Neural progenitor cell (in vitro differentiated cells): ENCODE data around the gene EIF3CL.
"Not testable (repeated sequence)": the region's sequence is repeated elsewhere in the genome, so short reads cannot be mapped to it uniquely, and the experiment has no call there.

Source experiments
- EZH2phosphoT487 ChIP-seq: fragments of 200-600 bp; sonication (generic); IDR thresholded peaks from 2 replicates; pipeline ENCODE4 v1.6.1; 2017; ENCODE audit warnings: antibody characterized with exemption
- TF ChIP-seq, protein P1 (sequence below): fragments of 200-600 bp; sonication (generic); IDR thresholded peaks from 2 replicates; pipeline ENCODE4 v1.5.1; 2017; ENCODE audit warnings: antibody characterized with exemption, mild to moderate bottlenecking

DNA sequence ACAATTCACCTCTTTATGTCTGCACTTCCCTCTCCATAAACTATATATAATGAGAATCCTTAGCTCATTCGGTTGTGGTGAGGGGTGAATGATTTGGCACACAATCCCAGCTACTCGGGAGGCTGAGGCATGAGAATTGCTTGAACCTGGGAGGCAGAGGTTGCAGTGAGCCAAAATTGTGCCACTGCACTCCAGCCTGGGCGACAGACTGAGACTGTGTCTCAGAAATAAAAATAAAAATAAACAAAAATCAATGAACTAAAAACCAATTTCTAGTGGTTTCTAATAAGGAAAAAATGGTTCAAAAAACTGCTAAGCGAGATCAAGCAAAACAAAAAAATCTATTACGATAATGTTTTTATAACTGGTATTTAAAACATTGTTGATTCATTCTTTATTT lies 40.2 kb downstream of the EIF3CL start, which contains the start of gene NPIPB6:
- TF ChIP-seq, protein P1, sequence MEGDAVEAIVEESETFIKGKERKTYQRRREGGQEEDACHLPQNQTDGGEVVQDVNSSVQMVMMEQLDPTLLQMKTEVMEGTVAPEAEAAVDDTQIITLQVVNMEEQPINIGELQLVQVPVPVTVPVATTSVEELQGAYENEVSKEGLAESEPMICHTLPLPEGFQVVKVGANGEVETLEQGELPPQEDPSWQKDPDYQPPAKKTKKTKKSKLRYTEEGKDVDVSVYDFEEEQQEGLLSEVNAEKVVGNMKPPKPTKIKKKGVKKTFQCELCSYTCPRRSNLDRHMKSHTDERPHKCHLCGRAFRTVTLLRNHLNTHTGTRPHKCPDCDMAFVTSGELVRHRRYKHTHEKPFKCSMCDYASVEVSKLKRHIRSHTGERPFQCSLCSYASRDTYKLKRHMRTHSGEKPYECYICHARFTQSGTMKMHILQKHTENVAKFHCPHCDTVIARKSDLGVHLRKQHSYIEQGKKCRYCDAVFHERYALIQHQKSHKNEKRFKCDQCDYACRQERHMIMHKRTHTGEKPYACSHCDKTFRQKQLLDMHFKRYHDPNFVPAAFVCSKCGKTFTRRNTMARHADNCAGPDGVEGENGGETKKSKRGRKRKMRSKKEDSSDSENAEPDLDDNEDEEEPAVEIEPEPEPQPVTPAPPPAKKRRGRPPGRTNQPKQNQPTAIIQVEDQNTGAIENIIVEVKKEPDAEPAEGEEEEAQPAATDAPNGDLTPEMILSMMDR = not testable (repeated sequence)
- TF ChIP-seq EZH2phosphoT487 = not testable (repeated sequence)
